ENCODE results near the gene IL10. TPM values are rescaled to one million over a fixed set of nuclear protein-coding genes. Genes with fewer than 3 reads are reported as not detected.
A peak's percentile ranks its signal among the peaks of the same experiment; 100 is the strongest.

The IL10 gene
- total and polyA plus RNA-seq, 2 experiments from 2014 or later, result not detected

- Histone ChIP-seq H3K4me1 (ENCODE audit: low read depth) (no peaks in the 10 kb centered on the region), H3K4me3 (no peak overlapping the region), H3K36me3 (no peaks in the 10 kb centered on the region), H3K27ac (no peak overlapping the region), H3K9me3 (ENCODE audit: low read depth) (no peaks in the 10 kb centered on the region), H3K27me3 (peaks cover 10% of the 10 kb centered on the region)
- DNase-seq (ENCODE audit: low read depth in 1 of 2, low spot score in 1 of 2), result peak; percentile 30 to 47
- TF ChIP-seq, protein P1, sequence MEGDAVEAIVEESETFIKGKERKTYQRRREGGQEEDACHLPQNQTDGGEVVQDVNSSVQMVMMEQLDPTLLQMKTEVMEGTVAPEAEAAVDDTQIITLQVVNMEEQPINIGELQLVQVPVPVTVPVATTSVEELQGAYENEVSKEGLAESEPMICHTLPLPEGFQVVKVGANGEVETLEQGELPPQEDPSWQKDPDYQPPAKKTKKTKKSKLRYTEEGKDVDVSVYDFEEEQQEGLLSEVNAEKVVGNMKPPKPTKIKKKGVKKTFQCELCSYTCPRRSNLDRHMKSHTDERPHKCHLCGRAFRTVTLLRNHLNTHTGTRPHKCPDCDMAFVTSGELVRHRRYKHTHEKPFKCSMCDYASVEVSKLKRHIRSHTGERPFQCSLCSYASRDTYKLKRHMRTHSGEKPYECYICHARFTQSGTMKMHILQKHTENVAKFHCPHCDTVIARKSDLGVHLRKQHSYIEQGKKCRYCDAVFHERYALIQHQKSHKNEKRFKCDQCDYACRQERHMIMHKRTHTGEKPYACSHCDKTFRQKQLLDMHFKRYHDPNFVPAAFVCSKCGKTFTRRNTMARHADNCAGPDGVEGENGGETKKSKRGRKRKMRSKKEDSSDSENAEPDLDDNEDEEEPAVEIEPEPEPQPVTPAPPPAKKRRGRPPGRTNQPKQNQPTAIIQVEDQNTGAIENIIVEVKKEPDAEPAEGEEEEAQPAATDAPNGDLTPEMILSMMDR (IDR thresholded peaks at IDR 0.05; ENCODE audit: low read depth, low read length), result peak; percentile 38
Measured at GRCh38 chr1:206761159-206761768, 11.0 kb downstream of the IL10 start.

GRCh38 chr1:206760590-206760989 lies 11.7 kb downstream of the IL10 start:
- no peak overlapping the region for H3K27ac ChIP-seq
- H3K4me3 ChIP-seq, result no peak overlapping the region
- H3K36me3 ChIP-seq, result no peaks in the 10 kb centered on the region
- H3K9me3 ChIP-seq (ENCODE audit: low read depth), result no peaks in the 10 kb centered on the region
- no peaks in the 10 kb centered on the region for H3K4me1 ChIP-seq (ENCODE audit: low read depth)
- H3K27me3 ChIP-seq, result peaks cover 10% of the 10 kb centered on the region
- no peak for DNase-seq (ENCODE audit: low read depth in 1 of 2, low spot score in 1 of 2)
- TF ChIP-seq, protein P1 (IDR thresholded peaks at IDR 0.05; ENCODE audit: low read depth, low read length), result no peak

DNA sequence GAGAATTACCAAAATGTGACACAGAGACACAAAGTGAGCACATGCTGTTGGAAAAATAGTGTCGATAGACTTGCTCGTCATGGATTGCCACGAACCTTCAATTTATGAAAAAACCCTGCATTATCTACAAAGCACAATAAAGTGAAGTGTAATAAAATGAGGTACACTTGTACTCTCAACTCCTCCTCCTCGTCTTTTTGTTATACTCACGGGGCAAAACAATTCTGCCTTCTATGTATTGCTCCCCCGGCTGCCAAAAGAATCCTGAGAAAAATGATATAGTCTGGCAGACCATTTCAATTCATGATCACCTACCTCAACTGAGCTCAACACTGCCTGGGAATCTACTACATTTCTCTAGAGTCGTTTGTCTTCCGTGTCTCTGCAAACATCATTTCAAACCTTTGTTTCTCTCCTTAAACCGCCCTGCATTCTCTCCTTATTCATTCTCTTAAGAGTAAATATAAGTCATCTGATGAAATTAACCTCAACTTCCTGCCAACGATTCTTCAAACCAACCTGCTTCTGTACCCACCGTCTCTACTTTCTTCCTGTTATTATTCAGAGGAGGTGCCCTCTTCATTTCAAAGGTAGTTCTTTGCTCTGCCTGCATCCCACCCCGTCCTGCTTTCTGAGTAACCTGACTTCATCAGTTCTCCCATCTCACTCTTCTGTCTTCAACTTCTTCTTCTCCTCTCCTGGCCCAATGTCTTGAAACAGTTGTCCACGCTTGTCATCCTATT lies 14.6 kb downstream of the IL10 start:
- Histone ChIP-seq H3K4me1 (ENCODE audit: low read depth) (no peaks in the 10 kb centered on the region), H3K36me3 (no peaks in the 10 kb centered on the region), H3K27me3 (peaks cover 13% of the 10 kb centered on the region), H3K27ac (no peak overlapping the region), H3K4me3 (no peak overlapping the region), H3K9me3 (ENCODE audit: low read depth) (no peaks in the 10 kb centered on the region)
- TF ChIP-seq, protein P1 (IDR thresholded peaks at IDR 0.05; ENCODE audit: low read depth, low read length), result no peak
- DNase-seq (ENCODE audit: low read depth in 1 of 2, low spot score in 1 of 2), result no peak

GRCh38 chr1:206754011-206754410 lies 18.3 kb downstream of the IL10 start:
- no peaks in the 10 kb centered on the region for H3K9me3 ChIP-seq (ENCODE audit: low read depth)
- no peaks in the 10 kb centered on the region for H3K36me3 ChIP-seq
- no peak overlapping the region for H3K4me3 ChIP-seq
- DNase-seq (ENCODE audit: low read depth in 1 of 2, low spot score in 1 of 2), result peak in 1 of 2 donors; percentile 68
- H3K27ac ChIP-seq, result no peak overlapping the region
- TF ChIP-seq, protein P1 (IDR thresholded peaks at IDR 0.05; ENCODE audit: low read depth, low read length), result no peak
- peaks cover 24% of the 10 kb centered on the region for H3K27me3 ChIP-seq
- no peaks in the 10 kb centered on the region for H3K4me1 ChIP-seq (ENCODE audit: low read depth)

- peaks cover 24% of the 10 kb centered on the region for H3K27me3 ChIP-seq
- H3K4me1 ChIP-seq (ENCODE audit: low read depth), result no peaks in the 10 kb centered on the region
- TF ChIP-seq, protein P1 (IDR thresholded peaks at IDR 0.05; ENCODE audit: low read depth, low read length), result no peak
- no peak overlapping the region for H3K4me3 ChIP-seq
- no peak for DNase-seq (ENCODE audit: low read depth in 1 of 2, low spot score in 1 of 2)
- no peaks in the 10 kb centered on the region for H3K36me3 ChIP-seq
- H3K27ac ChIP-seq, result no peak overlapping the region
- H3K9me3 ChIP-seq (ENCODE audit: low read depth), result no peaks in the 10 kb centered on the region
Measured at GRCh38 chr1:206753141-206753540, 19.2 kb downstream of the IL10 start.
